ENCODE measurements around the gene DUSP3.
A peak's percentile ranks its signal among the peaks of the same experiment; 100 is the strongest.

Gene DUSP3

GRCh38 chr17:43768382-43768781, 10.4 kb downstream of the DUSP3 start:
- no peak for DNase-seq (ENCODE audit: low read depth)

DNA sequence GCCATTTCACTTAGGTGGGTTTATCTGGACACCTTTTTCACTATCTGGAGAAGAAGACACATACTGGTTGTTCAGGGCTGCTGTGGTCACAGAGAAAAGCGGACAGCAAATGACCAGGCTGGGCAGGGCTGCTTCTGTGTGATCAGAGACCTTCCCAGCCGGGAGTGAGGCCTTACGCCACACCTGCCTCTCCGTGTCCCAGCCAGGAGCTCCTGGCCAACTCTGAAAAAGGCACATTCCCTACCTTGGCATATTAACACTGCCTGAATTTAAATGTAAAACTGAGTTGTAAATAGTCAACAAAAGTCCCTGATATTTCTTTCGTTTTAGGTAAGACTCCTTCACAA, 11.1 kb downstream of the DUSP3 start:
- no peak for DNase-seq (ENCODE audit: low read depth)

DNA sequence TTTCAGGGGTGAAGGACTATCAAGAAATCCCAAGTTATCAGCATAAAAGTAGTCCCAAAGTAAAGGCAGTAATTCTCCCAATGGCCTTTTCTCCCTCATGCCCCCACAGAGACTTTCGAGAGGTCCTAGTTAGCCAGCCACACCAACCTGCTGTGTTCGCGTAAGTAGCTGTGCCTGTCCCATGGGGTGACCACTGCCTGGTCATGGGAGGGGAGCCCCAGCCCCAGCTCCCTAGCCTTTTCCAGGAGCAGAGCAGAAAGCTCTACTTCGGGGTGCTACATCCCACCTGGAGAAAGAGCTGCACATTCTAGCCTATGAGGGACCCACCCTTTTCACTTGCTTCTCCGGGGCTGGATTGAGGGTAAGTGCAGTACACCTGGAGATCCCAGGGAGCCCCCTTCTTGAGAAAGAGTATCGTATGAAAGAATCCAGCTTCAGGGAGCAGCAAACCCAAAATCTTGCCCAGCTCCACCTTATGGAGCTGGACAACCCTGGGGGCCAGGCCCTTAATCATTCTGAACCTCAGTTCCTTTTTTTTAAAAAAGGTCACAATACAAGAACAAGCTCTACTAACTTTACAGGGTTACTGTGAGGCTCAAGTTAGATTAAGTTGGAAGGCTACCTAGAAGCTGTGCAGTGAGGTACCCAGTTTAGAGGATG, 11.6 kb downstream of the DUSP3 start:
- no peak for DNase-seq (ENCODE audit: low read depth)

DNA sequence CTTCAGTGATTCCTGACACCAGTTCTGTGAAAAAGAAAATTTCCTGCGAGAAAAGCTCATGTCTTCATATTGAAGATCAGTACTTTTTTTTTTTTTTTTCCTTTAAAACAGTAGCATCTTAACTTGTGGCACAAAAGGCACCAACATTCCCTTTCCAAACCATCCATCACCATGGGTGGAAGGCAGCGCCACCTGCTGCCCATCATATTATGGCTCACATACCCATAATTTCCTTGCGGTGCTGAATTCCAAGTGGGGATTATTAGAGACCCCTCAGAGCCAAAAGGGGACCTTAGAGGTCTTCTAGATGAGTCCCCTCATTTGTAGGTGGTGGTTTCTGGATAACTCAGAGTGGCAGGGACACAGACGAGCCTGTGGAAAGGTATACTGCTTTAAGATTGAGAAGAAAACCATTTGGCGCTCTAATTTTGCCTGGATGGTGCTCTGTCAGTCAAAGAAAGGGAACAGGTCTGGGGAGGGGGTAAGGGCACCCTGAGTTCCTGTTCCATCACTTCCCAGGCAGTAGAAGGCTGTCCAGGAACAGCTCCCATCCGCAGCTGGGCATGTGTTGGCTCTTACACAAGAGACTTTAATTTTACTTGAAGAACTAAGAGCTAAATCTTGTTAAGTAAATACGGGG, 12.2 kb downstream of the DUSP3 start:
- no peak for DNase-seq (ENCODE audit: low read depth)

GRCh38 chr17:43760254-43760852, 18.4 kb downstream of the DUSP3 start:
- DNase-seq (ENCODE audit: low read depth) = peak; percentile 76

DNA sequence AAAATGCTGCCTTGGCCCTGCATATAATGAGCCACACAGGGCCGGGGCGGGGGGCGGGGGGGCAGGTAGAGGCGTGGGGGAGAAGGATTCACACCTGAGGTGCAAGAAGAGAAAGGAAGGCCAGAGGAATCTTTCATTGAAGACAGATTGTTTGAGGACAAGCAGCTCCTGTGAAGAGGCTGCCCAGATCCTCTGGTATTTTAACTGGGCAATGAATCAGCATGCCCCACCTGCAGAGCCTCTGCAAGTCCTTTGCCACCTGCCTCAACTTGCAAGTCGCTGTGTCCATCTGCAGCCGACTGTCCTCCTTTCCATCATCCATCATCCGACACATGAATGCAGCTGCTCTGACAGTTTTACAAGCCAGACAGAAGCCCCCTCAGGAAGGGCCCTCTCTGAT, 18.9 kb downstream of the DUSP3 start:
- no peak for DNase-seq (ENCODE audit: low read depth)

DNA sequence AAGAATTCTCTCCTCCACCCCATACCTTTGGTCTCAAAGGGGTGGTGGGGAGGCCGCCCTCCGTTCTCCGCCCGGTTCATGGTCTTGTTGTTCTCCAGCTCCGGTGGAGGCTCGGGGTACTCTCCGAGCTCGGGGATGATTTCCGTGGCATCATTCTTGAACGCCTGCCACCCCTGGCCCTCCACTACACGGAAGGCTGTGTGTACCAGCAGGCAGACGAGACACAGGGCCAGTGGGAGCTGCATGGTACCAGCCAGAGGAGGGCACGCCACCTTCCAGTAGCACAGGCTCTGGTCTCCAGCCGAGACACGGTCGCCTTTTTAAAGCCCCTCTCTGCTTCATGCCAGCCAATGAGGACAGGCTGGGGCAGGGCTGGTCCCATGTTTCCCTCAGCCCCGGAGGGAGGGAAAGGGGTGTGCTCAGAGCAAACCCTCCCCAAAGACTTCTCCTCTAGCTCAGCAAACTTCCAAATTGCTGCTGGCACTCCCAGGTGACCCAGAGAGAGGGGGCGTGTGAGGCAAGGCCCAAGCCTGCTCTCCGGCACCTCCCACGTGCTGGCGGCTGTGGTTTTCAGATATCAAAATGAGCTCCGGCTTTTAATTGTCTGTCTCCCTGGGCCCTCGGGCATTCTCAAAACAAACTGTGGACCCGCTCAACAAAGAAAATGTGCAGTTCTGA, 20.1 kb downstream of the DUSP3 start, which contains the start of gene SOST:
TSS of gene SOST (minus strand) at position 295 of the 678 bp plus-strand sequence. CDS start at position 245, 50 bp downstream.
- DNase-seq (ENCODE audit: low read depth) = no peak

DNA sequence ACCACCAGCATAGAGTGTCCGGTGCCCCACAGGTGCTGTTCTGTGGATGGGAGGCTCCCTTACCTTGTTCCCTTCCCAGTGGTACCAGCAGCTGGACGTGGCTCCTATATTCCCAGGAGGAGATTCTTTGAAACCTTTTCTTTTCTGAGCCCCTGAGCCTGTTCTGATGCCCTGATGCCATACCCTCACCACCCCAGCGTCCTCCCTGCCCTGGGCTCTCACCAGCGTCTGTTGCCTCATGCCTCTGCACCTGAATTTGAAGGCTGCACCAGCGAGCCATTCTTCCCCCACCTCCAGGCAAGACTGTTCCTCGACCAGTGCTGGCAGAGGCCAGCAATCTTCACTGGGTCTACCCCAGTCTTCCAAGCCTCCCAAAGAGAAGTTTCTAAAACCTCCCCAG, 20.7 kb downstream of the DUSP3 start:
- DNase-seq (ENCODE audit: low read depth) = no peak

DNA sequence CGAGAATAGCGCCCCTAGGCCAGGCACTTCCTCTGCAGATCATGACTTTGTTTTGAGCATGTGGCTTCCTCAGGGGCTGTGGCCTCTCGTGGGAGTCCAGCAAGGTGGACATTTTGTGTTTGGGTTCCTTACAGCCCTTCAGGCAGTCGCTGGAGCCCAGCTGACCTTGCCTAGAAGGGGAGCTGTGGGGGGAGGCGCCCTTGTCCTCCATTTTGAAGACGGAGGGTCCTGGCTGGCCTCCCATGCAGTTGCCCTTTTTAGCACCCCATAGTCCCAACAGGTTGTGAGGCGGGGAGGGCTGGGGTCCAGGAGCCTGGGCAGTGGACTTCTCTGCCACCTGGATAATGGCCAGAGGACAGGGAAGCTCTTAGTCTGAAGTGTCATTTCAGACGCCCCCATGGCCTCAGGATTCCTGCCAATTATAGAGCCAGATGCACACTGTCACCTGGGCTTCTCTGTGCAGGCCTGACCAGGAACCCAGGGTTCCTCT, 21.6 kb downstream of the DUSP3 start:
- no peak for DNase-seq (ENCODE audit: low read depth)

DNA sequence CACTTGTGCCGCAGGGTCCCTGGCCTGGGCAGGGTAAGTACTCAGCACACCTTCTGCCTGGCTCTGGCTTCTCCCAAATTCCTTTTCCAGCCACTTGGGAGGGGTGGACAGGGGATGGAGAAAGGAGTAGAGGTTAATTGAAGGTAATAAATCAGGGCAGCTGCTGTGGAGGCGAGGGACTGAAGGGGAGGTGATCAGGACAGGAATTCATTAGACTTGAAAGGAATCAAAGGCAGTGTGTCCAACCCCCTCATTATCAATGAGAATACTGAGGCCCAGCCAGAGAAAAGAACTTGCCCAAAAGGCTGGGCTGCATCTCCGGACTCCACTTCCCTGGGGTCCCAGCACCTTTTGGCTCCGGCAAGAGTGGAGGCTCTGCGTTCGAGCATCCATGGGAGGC, 22.6 kb downstream of the DUSP3 start:
- no peak for DNase-seq (ENCODE audit: low read depth)

- DNase-seq (ENCODE audit: low read depth) = no peak
Measured at GRCh38 chr17:43755389-43755875, 23.3 kb downstream of the DUSP3 start.

DNA sequence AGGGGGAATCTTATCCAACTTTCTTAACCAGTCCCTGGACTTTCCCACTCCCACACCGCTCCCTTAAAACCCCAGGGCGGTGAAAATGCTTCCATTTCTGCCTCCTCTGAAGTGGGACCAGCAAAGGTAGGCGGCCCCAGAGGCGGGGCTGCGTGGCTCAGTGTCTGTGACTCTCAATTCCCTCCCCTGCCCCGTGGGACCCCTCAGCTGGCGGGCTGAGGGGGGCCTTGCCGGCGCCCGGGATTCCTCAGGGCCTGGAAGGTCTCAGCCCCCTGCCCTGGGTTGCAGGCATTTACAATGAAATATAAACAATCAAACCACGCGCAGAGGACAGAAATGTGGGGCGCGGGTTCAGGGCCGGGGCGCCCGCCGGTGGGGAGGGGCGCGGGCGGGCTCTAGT, 23.8 kb downstream of the DUSP3 start:
- DNase-seq (ENCODE audit: low read depth) = no peak

DNA sequence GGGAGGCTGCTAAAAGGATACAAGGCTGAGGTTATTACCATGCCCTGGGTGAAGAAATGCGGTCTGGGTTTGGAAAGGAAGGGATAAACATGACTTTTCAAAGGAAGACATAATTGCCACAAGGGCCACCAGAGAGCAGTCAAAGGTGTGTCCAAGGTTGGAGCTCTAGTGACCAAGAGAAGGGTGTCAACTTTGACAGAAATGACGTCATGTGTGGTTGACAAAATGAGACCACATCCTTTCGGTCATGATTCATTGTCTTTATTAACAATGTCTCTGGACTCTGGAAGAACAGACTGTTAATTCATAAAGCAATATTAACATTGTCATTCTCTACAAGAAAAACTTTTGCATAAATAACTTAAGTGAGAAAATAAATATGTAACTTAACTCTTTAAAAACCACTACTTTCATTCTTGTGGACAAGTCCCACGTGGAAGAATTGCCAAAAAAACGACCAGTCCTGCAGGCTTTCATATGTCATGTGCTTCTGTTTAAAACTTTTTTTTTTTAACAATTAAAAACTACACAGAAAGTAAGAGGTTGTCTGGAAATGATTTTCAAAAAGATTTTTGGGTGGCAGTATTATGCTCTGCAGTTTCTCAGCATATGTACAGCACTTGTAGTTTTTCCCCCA, 25.2 kb downstream of the DUSP3 start:
- DNase-seq (ENCODE audit: low read depth) = no peak

GRCh38 chr17:43750153-43750552, 28.6 kb downstream of the DUSP3 start:
- no peak for DNase-seq (ENCODE audit: low read depth)

- no peak for DNase-seq (ENCODE audit: low read depth)
Measured at GRCh38 chr17:43745541-43745940, 33.2 kb downstream of the DUSP3 start.

DNA sequence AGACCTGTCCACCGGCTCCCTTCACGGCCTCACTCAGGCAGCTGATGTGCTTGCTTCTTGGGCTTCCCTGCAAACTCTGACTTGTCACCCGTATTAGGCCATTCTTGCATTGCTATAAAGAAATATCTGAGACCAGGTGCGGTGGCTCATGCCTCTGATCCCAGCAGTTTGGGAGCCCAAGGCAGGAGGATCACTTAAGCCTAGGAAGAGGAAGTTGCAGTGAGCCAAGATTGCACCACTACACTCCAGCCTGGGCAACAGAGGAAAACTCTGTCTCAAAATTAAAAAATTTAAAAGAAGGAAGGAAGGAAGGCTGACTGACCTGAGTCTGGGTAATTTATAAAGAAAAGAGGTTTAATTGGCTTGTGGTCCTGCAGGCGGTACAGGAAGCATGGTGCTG, 37.1 kb downstream of the DUSP3 start:
- no peak for DNase-seq (ENCODE audit: low read depth)

DNA sequence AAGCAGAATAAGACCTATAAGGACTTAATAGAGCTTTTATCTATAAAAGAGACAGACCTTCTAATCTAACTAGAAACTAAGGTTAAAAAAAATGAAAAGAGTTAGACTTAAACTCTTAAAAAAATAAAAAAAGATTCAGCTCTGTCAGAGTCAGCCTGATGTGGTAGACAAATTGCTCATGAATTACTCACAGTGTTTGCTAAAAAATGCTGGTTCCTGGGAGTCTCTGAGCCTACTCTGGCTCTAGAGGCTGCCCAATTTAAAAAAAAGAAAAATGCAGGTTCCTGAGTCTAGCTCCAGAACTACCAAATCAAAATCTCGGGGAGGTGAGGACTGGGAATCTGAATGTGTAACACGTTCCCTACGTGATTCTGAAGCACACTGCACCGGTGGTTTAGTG, 38.2 kb downstream of the DUSP3 start:
- DNase-seq (ENCODE audit: low read depth) = no peak

DNA sequence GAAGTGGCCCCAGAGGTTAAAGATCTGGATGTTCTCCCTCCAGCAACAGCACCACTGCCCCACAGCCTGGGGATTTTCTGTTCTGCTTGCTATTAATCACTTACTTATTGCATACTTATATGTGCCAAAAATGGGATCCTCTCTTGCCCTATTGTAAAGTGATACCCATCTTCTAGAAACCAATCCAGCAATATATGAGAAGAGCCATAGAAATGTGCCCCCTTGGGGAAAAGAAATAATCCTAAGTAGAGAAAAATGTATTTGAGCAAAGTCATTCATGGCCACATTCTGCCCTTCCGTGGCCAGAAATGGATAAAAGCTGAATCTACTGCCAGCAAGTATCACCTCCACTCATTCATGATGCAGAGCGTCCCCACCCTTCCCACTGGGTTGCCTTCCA, 41.1 kb downstream of the DUSP3 start:
- DNase-seq (ENCODE audit: low read depth) = no peak

DNA sequence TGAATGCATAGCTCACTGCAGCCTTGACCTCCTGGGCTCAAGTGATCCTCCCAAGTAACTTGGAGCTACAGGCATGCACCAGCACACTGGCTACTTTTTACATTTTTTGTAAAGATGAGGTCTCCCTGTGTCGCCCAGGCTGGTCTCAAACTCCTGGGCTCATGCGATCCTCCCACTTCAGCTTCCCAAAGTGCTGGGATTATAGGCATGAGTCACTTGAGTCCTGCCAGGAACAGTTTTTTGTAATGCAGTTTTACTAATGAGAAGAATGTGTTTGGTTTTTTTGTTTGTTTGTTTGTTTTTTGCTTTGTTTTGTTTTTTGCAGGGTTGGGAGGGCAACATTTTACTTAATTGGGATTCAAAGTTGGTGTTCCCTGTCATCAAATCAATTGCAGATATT, 42.4 kb downstream of the DUSP3 start:
- DNase-seq (ENCODE audit: low read depth) = no peak

GRCh38 chr17:43734376-43734775, 44.4 kb downstream of the DUSP3 start:
- DNase-seq (ENCODE audit: low read depth) = no peak

GRCh38 chr17:43733956-43734355, 44.8 kb downstream of the DUSP3 start:
- no peak for DNase-seq (ENCODE audit: low read depth)

DNA sequence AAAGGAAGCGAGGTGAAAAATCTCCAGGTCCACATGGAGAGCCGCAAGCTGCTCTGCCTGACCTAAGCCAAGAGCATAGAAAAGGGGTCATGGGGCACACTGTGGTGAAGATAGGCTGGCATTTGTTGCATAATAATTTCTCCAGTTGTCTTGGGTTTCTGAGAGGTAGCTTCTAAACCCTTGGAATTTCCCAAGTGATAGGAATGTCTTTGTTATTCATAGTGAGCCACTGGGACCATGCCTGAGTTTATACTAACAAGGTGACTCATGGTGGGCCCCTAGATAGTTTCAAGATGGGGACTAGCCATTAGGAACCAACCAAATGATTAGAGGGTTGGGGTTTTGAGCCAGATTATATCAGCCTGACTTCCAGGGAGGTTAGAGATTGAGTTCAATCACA, 45.8 kb downstream of the DUSP3 start:
- no peak for DNase-seq (ENCODE audit: low read depth)
